ENCODE measurements around the gene CHRND.
"Not testable (repeated sequence)": the region's sequence is repeated elsewhere in the genome, so short reads cannot be mapped to it uniquely, and the experiment has no call there.

The CHRND gene

DNA sequence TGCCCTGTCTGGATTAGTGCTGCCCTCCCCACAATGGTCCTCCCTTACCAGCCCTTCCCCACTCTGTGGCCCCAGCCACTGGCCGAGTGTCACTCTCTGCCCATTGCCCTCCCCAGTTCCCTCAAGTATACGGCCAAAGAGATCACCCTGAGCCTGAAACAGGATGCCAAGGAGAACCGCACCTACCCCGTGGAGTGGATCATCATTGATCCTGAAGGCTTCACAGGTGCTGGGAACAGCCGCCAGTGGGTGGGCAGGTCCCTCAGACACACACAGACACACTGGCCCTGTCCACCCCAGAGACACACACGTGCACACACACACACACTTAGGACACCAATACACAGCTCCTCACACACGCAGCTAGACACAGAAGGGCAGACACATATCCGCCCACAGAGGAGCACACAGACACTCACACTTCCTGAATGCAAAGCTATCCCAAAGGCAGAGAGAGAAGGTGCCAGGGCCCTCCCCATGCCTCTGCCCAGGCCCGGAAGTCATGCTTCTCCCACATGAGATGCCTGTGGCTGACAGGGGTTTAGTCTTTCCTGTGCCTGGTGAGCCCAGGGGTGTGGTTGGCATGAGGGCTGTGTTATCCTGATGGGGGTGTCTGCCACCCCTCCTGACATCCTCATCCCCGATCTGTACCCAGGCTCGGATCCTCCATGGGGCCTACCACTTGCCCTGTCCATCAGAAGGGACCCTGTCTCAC lies 2.9 kb downstream of the CHRND start:
- DNase-seq = no peak

DNA sequence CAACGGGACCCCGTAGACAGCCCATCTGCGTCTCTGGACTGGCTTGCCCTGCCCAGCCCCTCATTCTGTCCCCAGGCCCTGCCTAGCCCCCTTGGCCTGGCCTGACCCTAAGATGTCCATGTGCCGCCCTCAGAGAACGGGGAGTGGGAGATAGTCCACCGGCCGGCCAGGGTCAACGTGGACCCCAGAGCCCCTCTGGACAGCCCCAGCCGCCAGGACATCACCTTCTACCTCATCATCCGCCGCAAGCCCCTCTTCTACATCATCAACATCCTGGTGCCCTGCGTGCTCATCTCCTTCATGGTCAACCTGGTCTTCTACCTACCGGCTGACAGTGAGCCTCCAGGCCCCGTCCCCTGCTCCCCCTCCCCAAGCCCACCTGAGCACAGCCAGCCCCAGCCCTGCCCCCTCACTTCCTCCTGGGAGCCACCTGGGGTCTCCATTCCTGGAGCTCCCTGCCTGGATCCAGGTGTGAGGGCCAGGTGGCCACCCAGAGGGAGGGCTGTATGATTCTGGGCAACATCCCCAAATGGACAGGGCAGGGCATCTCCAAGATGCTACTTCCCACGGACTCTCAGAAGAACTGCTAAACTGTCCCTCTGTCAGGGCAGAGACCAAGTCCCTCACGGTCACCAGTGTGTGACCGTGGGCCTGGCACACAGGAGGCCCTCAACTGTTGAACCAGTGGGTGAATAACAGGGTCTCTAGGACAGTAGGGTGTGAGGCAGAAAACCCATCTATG lies 4.0 kb downstream of the CHRND start:
- DNase-seq = no peak

DNA sequence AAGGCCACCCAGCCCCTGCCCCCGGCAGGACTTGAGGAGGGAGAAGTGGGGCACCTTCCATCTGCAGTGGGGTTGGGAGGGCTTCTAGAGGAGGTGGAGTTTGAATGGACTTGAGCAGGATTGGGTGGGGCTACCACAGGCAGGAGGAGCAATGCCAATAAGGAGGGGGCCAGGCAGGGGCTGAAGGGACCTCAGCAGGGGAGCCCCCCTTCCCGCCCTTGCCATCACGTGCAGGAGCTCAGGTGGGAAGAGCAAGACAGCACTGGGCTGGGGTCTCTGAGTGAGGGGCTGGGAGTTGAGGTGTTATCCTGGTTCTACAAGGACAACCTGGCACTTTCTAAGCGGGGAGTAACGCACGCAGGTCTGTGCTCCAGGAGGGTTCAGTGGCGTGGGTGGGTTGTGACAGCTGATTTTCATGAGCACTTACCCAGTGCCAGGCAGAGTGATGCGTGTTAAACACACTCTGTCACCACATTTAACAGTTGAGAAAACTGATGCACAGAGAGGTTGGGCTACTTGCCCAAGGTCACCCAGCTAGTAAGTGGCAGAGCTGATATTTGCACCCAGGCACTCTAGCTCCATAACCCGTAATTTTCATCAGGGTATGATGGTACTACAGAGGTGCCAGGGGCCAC lies 4.8 kb downstream of the CHRND start:
- no peak for DNase-seq

DNA sequence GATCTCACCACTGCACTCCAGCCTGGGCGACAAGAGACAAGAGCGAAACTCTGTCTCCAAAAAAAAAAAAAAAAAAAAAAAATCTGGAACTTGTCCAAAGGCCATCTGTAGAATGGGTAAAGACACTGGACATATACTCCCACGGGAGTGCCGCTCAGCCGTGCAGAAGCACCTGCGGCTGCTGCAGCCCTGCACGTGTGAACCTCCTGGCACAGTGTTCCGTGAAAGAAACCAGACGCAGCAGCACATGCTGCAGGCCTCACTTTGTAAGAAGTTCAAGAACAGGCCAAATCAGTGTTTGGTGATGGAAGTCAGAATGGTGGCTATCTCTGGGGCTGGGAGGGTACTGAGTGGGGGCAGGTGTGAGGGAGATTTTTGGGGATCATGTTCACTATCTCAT lies 6.5 kb downstream of the CHRND start:
- no peak for DNase-seq

DNA sequence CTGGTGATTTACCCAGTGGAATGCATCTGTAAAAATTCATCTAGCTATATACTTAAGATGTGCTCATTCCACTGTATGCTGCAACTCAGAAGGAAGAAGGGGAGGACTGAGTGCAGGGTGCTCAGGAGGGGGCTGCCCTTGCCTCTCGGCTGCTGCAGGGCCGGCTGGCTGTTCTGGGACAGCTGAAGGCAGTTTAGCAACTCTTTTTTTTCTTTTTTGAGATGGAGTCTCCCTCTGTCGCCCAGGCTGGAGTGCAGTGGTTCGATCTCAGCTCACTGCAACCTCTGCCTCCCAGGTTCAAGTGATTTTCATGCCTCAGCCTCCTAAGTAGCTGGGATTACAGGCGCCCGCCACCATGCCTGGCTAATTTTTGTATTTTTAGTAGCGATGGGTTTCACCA lies 6.9 kb downstream of the CHRND start:
- not testable (repeated sequence) for DNase-seq

DNA sequence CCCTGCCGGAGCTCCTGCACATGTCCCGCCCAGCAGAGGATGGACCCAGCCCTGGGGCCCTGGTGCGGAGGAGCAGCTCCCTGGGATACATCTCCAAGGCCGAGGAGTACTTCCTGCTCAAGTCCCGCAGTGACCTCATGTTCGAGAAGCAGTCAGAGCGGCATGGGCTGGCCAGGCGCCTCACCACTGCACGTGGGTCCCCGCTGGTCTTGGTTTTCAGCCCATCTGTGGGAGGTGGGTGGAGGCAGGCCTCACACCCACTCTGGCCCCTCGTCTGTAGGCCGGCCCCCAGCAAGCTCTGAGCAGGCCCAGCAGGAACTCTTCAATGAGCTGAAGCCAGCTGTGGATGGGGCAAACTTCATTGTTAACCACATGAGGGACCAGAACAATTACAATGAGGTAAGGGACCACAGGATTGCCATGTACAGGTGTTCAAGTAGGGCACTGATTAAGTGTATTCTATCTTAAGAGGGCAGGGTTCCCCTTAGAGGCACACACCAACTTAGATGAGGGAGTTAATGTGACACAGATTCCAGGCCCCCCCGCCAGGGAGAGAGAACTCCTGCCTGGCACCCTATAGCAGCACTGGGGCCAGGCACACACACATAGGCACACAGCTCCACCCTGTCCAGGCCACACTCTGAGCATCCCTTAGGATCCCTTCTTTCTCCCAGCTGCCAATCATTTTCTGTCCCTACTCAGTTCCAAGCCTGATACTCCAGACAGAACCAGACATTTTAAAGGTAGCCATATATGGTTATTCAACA lies 8.2 kb downstream of the CHRND start:
- no peak for DNase-seq

DNA sequence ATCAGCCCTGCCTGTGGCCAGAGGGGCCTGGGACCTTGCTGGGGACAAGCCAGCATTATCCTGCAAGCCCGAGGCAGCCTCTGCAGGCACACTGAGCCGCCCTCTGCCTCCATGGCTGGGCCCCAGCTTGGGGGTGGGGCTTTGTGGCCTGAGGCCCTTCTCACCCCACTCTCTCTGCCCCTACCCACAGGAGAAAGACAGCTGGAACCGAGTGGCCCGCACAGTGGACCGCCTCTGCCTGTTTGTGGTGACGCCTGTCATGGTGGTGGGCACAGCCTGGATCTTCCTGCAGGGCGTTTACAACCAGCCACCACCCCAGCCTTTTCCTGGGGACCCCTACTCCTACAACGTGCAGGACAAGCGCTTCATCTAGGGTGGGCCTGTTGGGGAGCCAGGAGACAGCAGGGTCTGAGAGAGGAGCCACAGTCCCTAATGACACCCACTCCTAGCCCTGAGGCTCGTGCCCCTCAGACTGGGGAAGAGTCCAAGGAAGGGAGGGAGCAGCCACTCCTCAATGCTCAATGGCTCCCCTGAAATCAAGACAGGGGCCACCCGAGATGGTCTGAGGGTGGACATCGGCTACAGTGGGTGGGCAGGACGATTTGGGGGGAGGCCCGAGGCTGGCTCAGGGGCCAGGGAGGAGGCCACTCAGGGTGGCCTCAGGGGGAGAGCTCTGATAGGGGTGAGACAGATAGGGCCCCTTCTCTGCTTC lies 9.1 kb downstream of the CHRND start:
- DNase-seq = no peak

DNA sequence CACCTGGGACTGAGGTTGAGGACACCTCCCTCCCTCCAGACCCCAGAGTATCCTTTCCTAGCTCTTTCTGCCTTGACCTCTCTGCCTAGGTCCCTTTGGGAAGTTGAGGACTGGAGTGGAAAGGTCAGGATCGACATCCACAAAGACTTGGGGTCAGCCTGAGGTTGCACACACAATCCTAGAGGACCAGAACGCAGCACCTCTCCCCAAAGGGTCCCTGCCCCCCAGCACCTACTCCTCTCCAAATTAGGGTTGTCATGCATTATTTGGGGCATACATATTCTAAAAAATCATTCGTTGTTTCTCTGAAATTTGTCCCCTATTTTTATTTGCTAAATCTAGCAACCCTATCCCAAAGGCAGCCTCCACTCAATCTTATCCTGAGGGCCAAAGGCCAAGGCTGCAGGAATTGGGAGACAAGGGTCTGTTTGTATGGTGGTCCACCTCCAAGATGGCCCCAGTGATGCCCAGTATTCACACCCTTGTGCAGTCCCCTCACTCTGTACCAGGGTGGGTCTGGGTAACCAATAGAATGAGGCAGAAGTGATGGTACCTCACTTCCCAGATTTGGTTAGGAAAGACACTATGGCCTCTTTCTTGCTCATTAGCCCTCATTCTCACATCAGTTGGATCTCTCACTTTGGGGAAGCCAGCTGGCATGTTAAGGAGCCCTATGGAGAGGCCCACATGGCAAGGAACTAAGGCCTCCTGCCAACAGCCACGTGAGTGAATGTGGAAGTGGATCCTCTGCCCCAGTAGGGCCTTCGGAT lies 10.0 kb downstream of the CHRND start:
- DNase-seq = no peak

DNA sequence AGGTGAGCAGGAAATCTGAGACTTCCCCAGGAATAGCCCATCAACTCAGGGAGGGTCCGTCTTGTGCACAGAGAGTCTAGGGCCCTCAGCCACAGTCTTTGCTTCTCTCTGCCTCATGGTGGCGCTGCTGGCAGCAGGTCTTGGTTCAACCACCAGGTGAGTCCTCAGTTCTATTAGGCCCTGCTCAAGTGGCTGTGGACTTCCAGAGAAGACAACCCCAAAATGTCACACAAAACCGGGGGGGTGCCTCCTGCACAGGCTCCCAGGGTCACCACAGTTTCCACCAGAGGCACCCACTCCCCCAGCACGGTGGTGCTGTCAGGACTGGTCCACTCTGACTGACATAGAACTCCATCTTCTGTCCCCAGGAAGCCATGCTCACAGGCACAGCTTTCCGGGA lies 11.1 kb downstream of the CHRND start:
- DNase-seq = no peak

DNA sequence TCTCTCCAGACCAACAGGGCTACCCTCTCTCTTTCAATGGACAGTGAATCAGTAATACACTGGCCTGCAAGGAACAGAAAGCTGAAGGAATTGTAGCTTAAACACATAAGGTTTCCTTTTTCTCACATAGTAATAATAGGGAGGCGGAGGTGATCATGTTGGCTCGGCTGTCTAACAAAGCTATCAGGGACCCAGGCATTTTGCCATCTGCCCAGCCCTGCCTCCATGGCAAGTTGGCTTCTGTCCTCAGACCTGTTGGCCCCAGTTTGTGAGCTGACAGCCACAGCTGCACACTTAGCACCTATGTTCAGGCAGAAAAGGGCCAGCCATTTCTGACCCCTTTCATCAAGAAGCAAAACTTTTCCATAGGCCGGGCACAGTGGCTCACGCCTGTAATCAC lies 11.5 kb downstream of the CHRND start:
- no peak for DNase-seq

DNA sequence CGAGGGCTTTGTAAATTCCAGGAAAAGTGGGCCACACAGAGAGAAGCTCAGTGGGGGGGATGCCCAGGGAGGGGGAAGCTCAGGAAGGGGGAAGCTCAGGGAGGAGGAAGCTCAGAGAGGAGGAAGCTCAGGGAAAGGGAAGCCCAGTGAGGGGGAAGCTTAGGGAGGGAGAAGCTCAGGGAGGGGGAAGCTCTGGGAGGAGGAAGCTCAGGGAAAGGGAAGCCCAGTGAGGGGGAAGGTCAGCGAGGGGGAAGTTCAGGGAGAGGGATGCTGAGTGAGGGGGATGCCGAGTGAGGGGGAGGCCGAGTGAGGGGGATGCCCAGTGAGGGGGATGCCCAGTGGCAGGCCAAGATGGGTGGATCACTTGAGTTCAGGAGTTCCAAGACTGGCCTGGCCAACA lies 12.7 kb downstream of the CHRND start:
- DNase-seq = no peak

DNA sequence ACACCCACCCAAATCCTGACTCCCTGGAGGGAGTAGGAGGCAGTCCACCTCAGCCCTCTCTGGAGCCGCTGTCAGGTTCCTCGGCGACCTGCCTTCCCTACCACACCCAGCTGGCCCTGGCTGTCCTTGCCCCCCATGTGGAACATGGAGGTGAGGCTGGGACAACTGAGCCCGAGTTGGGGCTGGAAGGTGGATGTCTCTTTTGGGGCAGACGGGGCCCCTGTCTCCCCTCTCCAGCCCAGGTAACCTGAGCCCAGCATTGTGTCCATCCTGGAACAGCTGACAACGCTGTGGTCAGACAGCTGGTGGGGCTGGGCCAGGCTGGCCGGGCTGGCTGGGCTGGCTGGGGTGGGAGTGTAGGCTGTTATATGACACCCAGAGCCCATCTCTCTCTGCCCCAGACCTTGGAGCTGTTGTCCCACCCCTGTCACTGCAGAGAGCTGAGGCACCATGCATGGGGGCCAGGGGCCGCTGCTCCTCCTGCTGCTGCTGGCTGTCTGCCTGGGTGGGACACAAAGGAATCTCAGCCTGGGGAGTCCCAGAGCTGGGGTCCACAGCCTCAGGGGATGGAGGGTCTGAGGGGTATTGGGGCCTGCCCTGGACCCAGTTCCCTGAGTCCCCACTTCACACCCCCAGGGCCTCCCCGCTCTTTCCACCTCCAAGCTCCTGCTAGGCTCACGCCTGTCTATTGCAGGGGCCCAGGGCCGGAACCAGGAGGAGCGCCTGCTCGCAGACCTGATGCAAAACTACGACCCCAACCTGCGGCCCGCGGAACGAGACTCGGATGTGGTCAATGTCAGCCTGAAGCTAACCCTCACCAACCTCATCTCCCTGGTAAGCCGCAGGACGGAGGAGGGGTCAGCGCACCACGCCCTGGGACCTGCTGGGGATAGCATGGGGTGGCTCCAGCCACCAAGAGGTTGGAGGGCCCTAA lies 13.6 kb downstream of the CHRND start, which contains the start of gene CHRNG:
Gene CHRNG, plus strand, starts transcription at position 395 of the 934 bp plus-strand sequence. Its CDS starts 56 bp downstream, at position 451.
- no peak for DNase-seq

DNA sequence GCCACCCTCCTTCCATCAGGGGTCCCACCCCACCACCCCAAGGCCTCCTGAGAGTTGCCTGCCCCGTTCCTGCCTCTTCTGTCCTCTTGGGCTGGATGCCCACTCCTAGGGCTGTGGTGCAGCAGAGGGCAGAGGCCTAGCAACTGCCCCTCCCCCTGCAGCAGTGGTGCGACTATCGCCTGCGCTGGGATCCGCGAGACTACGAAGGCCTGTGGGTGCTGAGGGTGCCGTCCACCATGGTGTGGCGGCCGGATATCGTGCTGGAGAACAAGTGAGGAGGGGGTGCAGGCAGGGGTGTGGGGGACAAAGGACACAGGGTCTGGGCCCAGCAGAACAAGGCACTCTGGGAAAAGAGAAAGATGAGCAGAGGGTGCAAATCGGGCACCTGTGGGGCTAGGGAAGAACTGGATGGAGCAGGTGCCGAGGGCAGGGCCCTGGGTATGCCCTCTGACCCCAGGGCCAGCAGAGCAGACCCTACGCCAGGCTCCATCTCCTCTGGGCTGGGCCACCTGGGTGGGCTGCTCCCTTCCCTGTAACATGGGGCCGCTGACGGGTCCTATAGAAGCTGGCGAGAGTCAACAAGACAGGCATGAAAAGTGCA lies 14.6 kb downstream of the CHRND start:
- DNase-seq = no peak

DNA sequence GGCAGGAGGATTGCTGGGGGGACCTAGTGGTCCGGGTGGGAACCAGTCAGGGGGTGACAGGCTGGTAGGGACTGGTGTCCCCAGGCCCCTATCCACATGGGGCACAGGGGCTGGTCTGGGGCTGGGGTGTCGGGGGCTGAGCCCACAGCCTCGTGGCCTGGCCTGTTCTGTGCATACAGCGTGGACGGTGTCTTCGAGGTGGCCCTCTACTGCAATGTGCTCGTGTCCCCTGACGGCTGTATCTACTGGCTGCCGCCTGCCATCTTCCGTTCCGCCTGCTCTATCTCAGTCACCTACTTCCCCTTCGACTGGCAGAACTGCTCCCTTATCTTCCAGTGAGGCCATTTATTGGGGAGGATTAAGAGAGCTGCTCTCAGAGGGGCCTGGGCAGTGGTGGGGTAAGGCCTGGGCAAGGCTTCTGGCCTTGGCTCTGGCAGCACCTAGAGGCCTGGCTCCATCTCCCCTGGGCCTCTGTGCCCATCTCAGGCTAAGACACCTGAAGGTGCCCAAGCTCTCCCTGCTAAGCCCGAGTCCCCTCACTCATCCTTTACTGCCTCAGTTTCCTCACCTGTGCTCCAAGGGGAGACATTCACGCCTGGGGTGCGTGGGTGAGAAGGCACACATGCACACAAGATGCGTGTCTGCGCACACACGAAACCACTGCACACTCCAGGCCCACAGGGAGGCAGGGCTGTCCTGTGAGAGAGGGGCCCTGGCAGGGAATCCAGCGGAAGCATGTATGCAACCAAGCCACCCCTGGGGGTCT lies 15.4 kb downstream of the CHRND start:
- DNase-seq = no peak

DNA sequence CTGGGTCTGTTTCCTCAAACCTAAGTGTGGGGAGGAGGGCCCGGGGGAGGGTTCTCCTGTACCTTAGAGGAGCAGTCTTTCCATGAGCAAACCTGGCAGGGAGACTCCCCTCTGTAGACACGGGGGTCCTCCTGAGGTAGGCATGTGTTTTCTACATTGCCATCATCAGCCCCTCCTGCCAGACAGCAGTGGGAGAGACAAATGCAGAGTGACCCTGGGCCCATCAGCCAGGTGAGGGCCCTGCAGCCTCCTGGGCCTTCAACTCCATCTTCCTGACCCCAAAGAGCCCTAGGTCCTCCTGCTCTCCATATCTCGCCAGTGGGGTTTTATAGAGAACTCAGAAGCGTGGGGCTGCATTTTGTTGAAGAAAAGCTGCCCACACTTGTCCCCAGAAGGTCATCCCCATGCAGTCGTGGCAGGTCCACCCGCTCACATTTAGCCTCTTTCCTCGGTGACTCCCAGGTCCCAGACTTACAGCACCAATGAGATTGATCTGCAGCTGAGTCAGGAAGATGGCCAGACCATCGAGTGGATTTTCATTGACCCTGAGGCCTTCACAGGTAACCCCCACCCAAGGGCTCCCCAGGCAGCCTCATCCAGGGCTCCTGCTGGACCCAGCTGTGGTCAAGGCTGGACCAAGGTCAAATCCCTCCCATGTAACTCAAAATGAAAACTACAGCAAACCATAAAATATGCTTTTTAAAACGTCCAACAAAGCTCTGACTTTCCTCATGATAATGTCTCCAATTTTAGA lies 16.2 kb downstream of the CHRND start:
- no peak for DNase-seq

DNA sequence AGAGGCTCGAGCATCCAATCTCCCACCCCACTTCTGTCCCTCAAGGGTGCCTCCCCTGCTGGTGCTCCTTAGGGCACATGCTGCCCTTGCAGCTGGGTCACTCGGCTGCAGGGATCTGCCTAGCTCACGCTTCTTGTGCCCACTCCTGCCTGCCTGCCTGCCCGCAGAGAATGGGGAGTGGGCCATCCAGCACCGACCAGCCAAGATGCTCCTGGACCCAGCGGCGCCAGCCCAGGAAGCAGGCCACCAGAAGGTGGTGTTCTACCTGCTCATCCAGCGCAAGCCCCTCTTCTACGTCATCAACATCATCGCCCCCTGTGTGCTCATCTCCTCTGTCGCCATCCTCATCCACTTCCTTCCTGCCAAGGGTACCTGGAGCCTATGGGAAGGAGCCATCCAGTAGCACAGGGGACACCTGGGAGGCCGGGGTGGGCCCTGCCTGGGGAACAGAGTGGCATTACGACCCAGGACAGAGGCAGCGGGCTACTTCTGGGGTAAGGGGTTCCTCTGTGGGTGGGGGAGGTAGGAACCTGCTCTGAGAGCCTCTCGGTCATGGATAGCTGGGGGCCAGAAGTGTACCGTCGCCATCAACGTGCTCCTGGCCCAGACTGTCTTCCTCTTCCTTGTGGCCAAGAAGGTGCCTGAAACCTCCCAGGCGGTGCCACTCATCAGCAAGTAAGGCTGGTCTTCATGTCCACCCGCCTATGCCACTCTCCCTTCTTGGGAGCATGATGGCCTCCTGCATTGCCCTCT lies 16.9 kb downstream of the CHRND start:
- DNase-seq = no peak

DNA sequence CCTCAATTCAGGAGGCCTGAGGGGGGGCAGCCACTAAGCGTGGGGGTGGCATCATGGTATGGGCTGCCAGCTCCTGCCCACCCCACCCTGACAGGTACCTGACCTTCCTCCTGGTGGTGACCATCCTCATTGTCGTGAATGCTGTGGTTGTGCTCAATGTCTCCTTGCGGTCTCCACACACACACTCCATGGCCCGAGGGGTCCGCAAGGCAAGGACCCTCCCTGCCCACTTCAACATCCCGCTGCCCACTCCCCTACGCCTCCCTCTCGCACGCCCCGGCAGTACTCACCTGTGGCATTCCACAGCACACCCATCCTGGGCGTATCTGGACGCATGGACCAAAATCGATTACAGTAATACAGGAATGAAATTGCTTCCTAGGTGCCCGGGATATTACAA lies 17.5 kb downstream of the CHRND start:
- DNase-seq = no peak
